BE2C (cell line): ENCODE results near the gene RUNX3.

Experiments used
- DNase-seq: peaks from one replicate; pipeline ENCODE4 v3.0.0-alpha.2; 2020
- H3K27me3 ChIP-seq: fragments of 250-450 bp; sonication (Bioruptor Pico); 2 replicates; pipeline ENCODE4 v1.5.1; 2020; ENCODE audit warnings: mild to moderate bottlenecking
- H3K36me3 ChIP-seq: fragments of 250-450 bp; sonication (Bioruptor Pico); 2 replicates; pipeline ENCODE4 v1.5.1; 2020; ENCODE audit warnings: mild to moderate bottlenecking
- H3K4me1 ChIP-seq: fragments of 250-450 bp; sonication (Bioruptor Pico); 2 replicates; pipeline ENCODE4 v1.5.1; 2020
- H3K4me3 ChIP-seq: 2 replicates; pipeline ENCODE4 v1.5.1; 2011; ENCODE audit warnings: low read depth, low read length
- H3K9me3 ChIP-seq: fragments of 250-450 bp; sonication (Bioruptor Pico); 2 replicates; pipeline ENCODE4 v1.5.1; 2020
- CTCF ChIP-seq: IDR thresholded peaks from 2 replicates; pipeline ENCODE4 v1.5.1; 2012; ENCODE audit warnings: mild to moderate bottlenecking, low read depth, low read length

RUNX3 gene

GRCh38 chr1:24955161-24955560 lies 25.1 kb upstream of the RUNX3 start:
- H3K4me1 ChIP-seq, result no peaks in the 10 kb centered on the region
- TF ChIP-seq CTCF, result no peak
- no peak for DNase-seq
- no peaks in the 10 kb centered on the region for H3K9me3 ChIP-seq
- no peaks in the 10 kb centered on the region for H3K27me3 ChIP-seq
- no peak overlapping the region for H3K4me3 ChIP-seq
- H3K36me3 ChIP-seq, result no peaks in the 10 kb centered on the region

- no peak for DNase-seq
- no peaks in the 10 kb centered on the region for H3K9me3 ChIP-seq
- H3K36me3 ChIP-seq, result no peaks in the 10 kb centered on the region
- no peak overlapping the region for H3K4me3 ChIP-seq
- TF ChIP-seq CTCF, result no peak
- no peaks in the 10 kb centered on the region for H3K27me3 ChIP-seq
- H3K4me1 ChIP-seq, result no peaks in the 10 kb centered on the region
Observed at GRCh38 chr1:24954631-24955030, 24.6 kb upstream of the RUNX3 start.

GRCh38 chr1:24954022-24954421 lies 23.9 kb upstream of the RUNX3 start:
- Histone ChIP-seq H3K27me3 (no peaks in the 10 kb centered on the region), H3K36me3 (no peaks in the 10 kb centered on the region), H3K9me3 (no peaks in the 10 kb centered on the region), H3K4me3 (no peak overlapping the region), H3K4me1 (no peaks in the 10 kb centered on the region)
- DNase-seq, result no peak
- TF ChIP-seq CTCF, result no peak

GRCh38 chr1:24952413-24952841 lies 22.4 kb upstream of the RUNX3 start:
- no peaks in the 10 kb centered on the region for H3K27me3 ChIP-seq
- no peaks in the 10 kb centered on the region for H3K36me3 ChIP-seq
- no peaks in the 10 kb centered on the region for H3K4me1 ChIP-seq
- H3K9me3 ChIP-seq, result no peaks in the 10 kb centered on the region
- H3K4me3 ChIP-seq, result no peak overlapping the region
- no peak for DNase-seq
- TF ChIP-seq CTCF, result no peak

GRCh38 chr1:24951810-24952412 lies 21.8 kb upstream of the RUNX3 start:
- Histone ChIP-seq H3K4me1 (no peaks in the 10 kb centered on the region), H3K36me3 (no peaks in the 10 kb centered on the region), H3K27me3 (no peaks in the 10 kb centered on the region), H3K4me3 (no peak overlapping the region), H3K9me3 (no peaks in the 10 kb centered on the region)
- no peak for DNase-seq
- TF ChIP-seq CTCF, result no peak

- Histone ChIP-seq H3K4me3 (no peak overlapping the region), H3K9me3 (no peaks in the 10 kb centered on the region), H3K36me3 (no peaks in the 10 kb centered on the region), H3K27me3 (no peaks in the 10 kb centered on the region), H3K4me1 (no peaks in the 10 kb centered on the region)
- DNase-seq, result no peak
- no peak for TF ChIP-seq CTCF
Observed at GRCh38 chr1:24951337-24951736, 21.3 kb upstream of the RUNX3 start.
